CD4-positive, alpha-beta T cell (primary cell): ENCODE data around the gene MUC2. TPM values are rescaled to one million over a fixed set of nuclear protein-coding genes. Genes with fewer than 3 reads are reported as not detected.

Source experiments
- ATAC-seq: fragments of 200-7000 bp; cut with Tn5 transposase; one replicate; pipeline ENCODE4 v1.10.0; 2022; ENCODE audit warnings: mild to moderate bottlenecking; ENCODE audit not compliant: poor library complexity
- CTCF ChIA-PET: fragments of 350-600 bp; sonication (Branson Sonifier 250); formaldehyde crosslinking; loops from one replicate; lab custom pipeline; 2021; ENCODE audit warnings: antibody characterized with exemption, inconsistent platforms; lab: Charles Lee
- POLR2A ChIA-PET: fragments of 350-600 bp; sonication (Branson Sonifier 250); formaldehyde crosslinking; loops from one replicate; lab custom pipeline; 2021; ENCODE audit warnings: antibody characterized with exemption, inconsistent platforms; lab: Charles Lee
- DNase-seq, 14 experiments: peaks; one replicate each; pipeline ENCODE4 v3.0.0-alpha.2; 2013 to 2020; ENCODE audit warnings: mixed read lengths in 2 of 14
- H3K27ac ChIP-seq, 2 donors: one replicate each; pipeline versions ENCODE4 v1.5.1 to v1.7.0; 2013; ENCODE audit warnings: low read length in 2 of 2, low read depth in 1 of 2, mild to moderate bottlenecking in 1 of 2
- H3K27me3 ChIP-seq, 2 experiments: 1 replicate in 1 of 2; 2 replicates in 1 of 2; pipeline versions ENCODE4 v1.6.1 to v1.7.0; 2013; ENCODE audit warnings: low read length in 2 of 2, control low read depth in 1 of 2, mild to moderate bottlenecking in 1 of 2, moderate library complexity in 1 of 2; ENCODE audit not compliant: insufficient read depth in 2 of 2, control insufficient read depth in 1 of 2
- H3K36me3 ChIP-seq: one replicate; pipeline ENCODE4 v1.6.1; 2013; ENCODE audit warnings: low read length, control low read depth; ENCODE audit not compliant: insufficient read depth
- H3K4me1 ChIP-seq: one replicate; pipeline ENCODE4 v1.6.1; 2013; ENCODE audit warnings: low read length, control low read depth; ENCODE audit not compliant: insufficient read depth
- H3K4me3 ChIP-seq: one replicate; pipeline ENCODE4 v1.5.1; 2013; ENCODE audit warnings: mild to moderate bottlenecking, low read length, moderate library complexity
- H3K9me3 ChIP-seq, 2 experiments: 1 replicate in 1 of 2; 2 replicates in 1 of 2; pipeline versions ENCODE4 v1.6.1 to v1.7.0; 2013; ENCODE audit warnings: low read length in 2 of 2, mild to moderate bottlenecking in 2 of 2, control low read depth in 1 of 2, moderate library complexity in 1 of 2; ENCODE audit not compliant: control insufficient read depth in 1 of 2, insufficient read depth in 1 of 2
- H3K27ac Mint-ChIP-seq: one replicate; pipeline ENCODE4 v1.8.0; 2020; ENCODE audit warnings: mixed read lengths
- H3K27me3 Mint-ChIP-seq: one replicate; pipeline ENCODE4 v1.8.0; 2021; ENCODE audit warnings: mixed read lengths
- H3K36me3 Mint-ChIP-seq: one replicate; pipeline ENCODE4 v1.8.0; 2021; ENCODE audit warnings: low read depth, mixed read lengths
- H3K4me1 Mint-ChIP-seq: one replicate; pipeline ENCODE4 v1.8.0; 2021; ENCODE audit warnings: low read depth, mixed read lengths
- H3K4me3 Mint-ChIP-seq: one replicate; pipeline ENCODE4 v1.8.0; 2020; ENCODE audit warnings: mild to moderate bottlenecking, mixed read lengths
- H3K9me3 Mint-ChIP-seq: one replicate; pipeline ENCODE4 v1.8.0; 2020; ENCODE audit warnings: mixed read lengths
- intact Hi-C, 2 experiments: fragments of 100-400 bp; cut with DNase I in 1 of 2; cut with micrococcal nuclease in 1 of 2; formaldehyde crosslinking; loops; one replicate each; pipeline versions ENCODE4 v1.15.1 to v1.9.0; 2023 to 2025; cut with DNase I, micrococcal nuclease
- total RNA-seq, 174 experiments: library from RNA in 2 of 174; stranded (reverse) in 2 of 174; gene quantifications; one replicate each; pipeline ENCODE4 v1.2.3 and lab custom pipeline; 2021 to 2026
- TF ChIP-seq, protein P1 (sequence below): fragments of 200-600 bp; IDR thresholded peaks from one replicate; pipeline ENCODE4 v1.8.0; 2022; ENCODE audit warnings: antibody characterized with exemption, mild to moderate bottlenecking

The MUC2 gene
- total RNA-seq, 2 experiments from 2014 or later, result not detected

DNA sequence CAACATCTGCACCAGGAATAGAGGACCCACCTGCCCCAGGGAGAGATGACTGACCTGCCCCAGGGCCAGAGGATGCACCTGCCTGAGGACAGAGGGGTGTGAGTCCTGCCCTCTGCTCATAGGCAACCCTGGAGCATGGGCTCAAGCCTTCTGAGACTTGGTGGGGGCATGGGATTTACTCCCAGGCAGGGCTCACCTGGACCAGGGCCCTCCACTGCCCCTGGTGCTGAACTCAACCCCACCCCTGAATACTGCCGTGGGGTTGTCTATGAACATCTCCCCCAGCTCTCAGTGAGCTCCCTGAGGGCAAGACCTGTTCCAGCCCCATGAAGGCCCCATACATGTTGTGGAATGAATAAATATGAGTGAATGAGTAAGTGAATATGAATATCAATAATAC lies 49.3 kb downstream of the MUC2 start:
- Histone ChIP-seq H3K4me1 (no peaks in the 10 kb centered on the region), H3K27me3 (no peaks in the 10 kb centered on the region), H3K36me3 (no peaks in the 10 kb centered on the region), H3K4me3 (no peak overlapping the region), H3K9me3 (peaks cover 0 to 27% of the 10 kb centered on the region in 2 experiments), H3K27ac (no peak overlapping the region)
- ChIA-PET CTCF (no interaction called here), POLR2A (no interaction called here)
- Mint-ChIP-seq H3K9me3 (peaks cover 4% of the 10 kb centered on the region), H3K27me3 (peaks cover 11% of the 10 kb centered on the region), H3K27ac (no peak overlapping the region), H3K4me3 (no peak overlapping the region), H3K4me1 (no peaks in the 10 kb centered on the region), H3K36me3 (no peaks in the 10 kb centered on the region)
- intact Hi-C loops, result no loop called here
- ATAC-seq (no peak), DNase-seq (no peak)
- TF ChIP-seq, protein P1, sequence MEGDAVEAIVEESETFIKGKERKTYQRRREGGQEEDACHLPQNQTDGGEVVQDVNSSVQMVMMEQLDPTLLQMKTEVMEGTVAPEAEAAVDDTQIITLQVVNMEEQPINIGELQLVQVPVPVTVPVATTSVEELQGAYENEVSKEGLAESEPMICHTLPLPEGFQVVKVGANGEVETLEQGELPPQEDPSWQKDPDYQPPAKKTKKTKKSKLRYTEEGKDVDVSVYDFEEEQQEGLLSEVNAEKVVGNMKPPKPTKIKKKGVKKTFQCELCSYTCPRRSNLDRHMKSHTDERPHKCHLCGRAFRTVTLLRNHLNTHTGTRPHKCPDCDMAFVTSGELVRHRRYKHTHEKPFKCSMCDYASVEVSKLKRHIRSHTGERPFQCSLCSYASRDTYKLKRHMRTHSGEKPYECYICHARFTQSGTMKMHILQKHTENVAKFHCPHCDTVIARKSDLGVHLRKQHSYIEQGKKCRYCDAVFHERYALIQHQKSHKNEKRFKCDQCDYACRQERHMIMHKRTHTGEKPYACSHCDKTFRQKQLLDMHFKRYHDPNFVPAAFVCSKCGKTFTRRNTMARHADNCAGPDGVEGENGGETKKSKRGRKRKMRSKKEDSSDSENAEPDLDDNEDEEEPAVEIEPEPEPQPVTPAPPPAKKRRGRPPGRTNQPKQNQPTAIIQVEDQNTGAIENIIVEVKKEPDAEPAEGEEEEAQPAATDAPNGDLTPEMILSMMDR, result no peak

Other genes starting within 250 kb of the MUC2 start
- gene CRACR2B, start 247.0 kb upstream of the MUC2 start, total RNA-seq, result under 1 TPM in 1 of 2 experiments, not detected in 1; 0.33 TPM
- 10 to 100 TPM; 20.2 to 20.8 TPM for gene CD151, start 241.9 kb upstream of the MUC2 start, total RNA-seq
- gene POLR2L, start 232.3 kb upstream of the MUC2 start, total RNA-seq, result 10 to 100 TPM; 19.6 to 19.8 TPM
- gene TSPAN4, start 232.0 kb upstream of the MUC2 start, total RNA-seq, result 1 to 10 TPM; 1.6 to 2.0 TPM
- gene CHID1, start 164.1 kb upstream of the MUC2 start, total RNA-seq, result 10 to 100 TPM; 17.1 to 22.8 TPM
- 10 to 100 TPM; 45.9 to 46.6 TPM for gene AP2A2, start 149.0 kb upstream of the MUC2 start, total RNA-seq
- not detected for gene MUC6, start 38.2 kb upstream of the MUC2 start, total RNA-seq
- not detected for gene MUC5AC, start 83.1 kb downstream of the MUC2 start, total RNA-seq
- gene MUC5B, start 148.2 kb downstream of the MUC2 start, total RNA-seq, result not detected
- gene TOLLIP, start 234.8 kb downstream of the MUC2 start, total RNA-seq, result 10 to 100 TPM; 38.9 to 41.0 TPM